Endometrial microvascular endothelial cells (primary cell): Measurements from ENCODE around the gene FSTL5. TPM values are rescaled to one million over a fixed set of nuclear protein-coding genes. Genes with fewer than 3 reads are reported as not detected.
"Not testable (repeated sequence)": the region's sequence is repeated elsewhere in the genome, so short reads cannot be mapped to it uniquely, and the experiment has no call there.

Experiments
- in situ Hi-C: cut with HindIII; loops from 2 replicates; pipeline ENCODE4 v1.10.0; 2017; ENCODE audit warnings: low sequenced_read_pairs, low pct_unique_long_range_greater_than_20kb; ENCODE audit errors: inconsistent ontology term
- total RNA-seq: library from RNA; depleted of rRNA; stranded (reverse); fragments of >200 nt; gene quantifications from one replicate; pipeline ENCODE4 v1.2.3, GENCODE V29; 2015; ENCODE audit errors: inconsistent ontology term

The FSTL5 gene
- total RNA-seq, 1 donor from 2014 or later = 0.93 TPM

- in situ Hi-C loops = no loop called here
Measured at GRCh38 chr4:161792991-161793390, 370.8 kb downstream of the FSTL5 start.

- in situ Hi-C loops = no loop called here
Measured at GRCh38 chr4:161791796-161792556, 371.8 kb downstream of the FSTL5 start.

GRCh38 chr4:161767116-161767515 is 396.7 kb downstream of the FSTL5 start:
- in situ Hi-C loops = no loop called here

GRCh38 chr4:161762796-161763195 is 401.0 kb downstream of the FSTL5 start:
- in situ Hi-C loops = no loop called here

- in situ Hi-C loops = no loop called here
Measured at GRCh38 chr4:161760008-161760407, 403.8 kb downstream of the FSTL5 start.

GRCh38 chr4:161758412-161758811 is 405.4 kb downstream of the FSTL5 start:
- in situ Hi-C loops = not testable (repeated sequence)

GRCh38 chr4:161728929-161729328 is 434.9 kb downstream of the FSTL5 start:
- in situ Hi-C loops = no loop called here

GRCh38 chr4:161721947-161722346 is 441.9 kb downstream of the FSTL5 start:
- in situ Hi-C loops = no loop called here

- in situ Hi-C loops = no loop called here
Measured at GRCh38 chr4:161717084-161717483, 446.7 kb downstream of the FSTL5 start.

GRCh38 chr4:161714931-161715330 is 448.9 kb downstream of the FSTL5 start:
- in situ Hi-C loops = no loop called here

GRCh38 chr4:161714022-161714751 is 449.6 kb downstream of the FSTL5 start:
- in situ Hi-C loops = no loop called here

- in situ Hi-C loops = no loop called here
Measured at GRCh38 chr4:161704653-161705052, 459.1 kb downstream of the FSTL5 start.

GRCh38 chr4:161704040-161704439 is 459.8 kb downstream of the FSTL5 start:
- in situ Hi-C loops = no loop called here

- in situ Hi-C loops = no loop called here
Measured at GRCh38 chr4:161702287-161702686, 461.5 kb downstream of the FSTL5 start.

GRCh38 chr4:161696944-161697343 is 466.9 kb downstream of the FSTL5 start:
- in situ Hi-C loops = no loop called here

- in situ Hi-C loops = no loop called here
Measured at GRCh38 chr4:161680146-161680545, 483.7 kb downstream of the FSTL5 start.

- in situ Hi-C loops = no loop called here
Measured at GRCh38 chr4:161664740-161665139, 499.1 kb downstream of the FSTL5 start.

- in situ Hi-C loops = no loop called here
Measured at GRCh38 chr4:161663844-161664243, 500.0 kb downstream of the FSTL5 start.

- in situ Hi-C loops = no loop called here
Measured at GRCh38 chr4:161658676-161659075, 505.1 kb downstream of the FSTL5 start.

- in situ Hi-C loops = no loop called here
Measured at GRCh38 chr4:161657616-161658015, 506.2 kb downstream of the FSTL5 start.
